ENCODE measurements around the gene RNASE4. TPM values are rescaled to one million over a fixed set of nuclear protein-coding genes. Genes with fewer than 3 reads are reported as not detected.

The RNASE4 gene
- total and polyA plus RNA-seq, 10 of the 15 experiments (the other 5 are each of a cell fraction or from before 2014, with no cell fraction given), result 0.87 to 2.6 (median 1.3) TPM

- TF ChIP-seq JUNB (IDR thresholded peaks at IDR 0.05) (no peak; the same call in 1 of the 2 replicates), HDGF (IDR thresholded peaks at IDR 0.05) (0 out of 2 replicates have a peak, but pooled peaks have one; percentile 5), KDM1A (IDR thresholded peaks at IDR 0.05; ENCODE audit: borderline replicate concordance) (no peak), HDAC2 (IDR thresholded peaks at IDR 0.05) (no peak), CHD4 (IDR thresholded peaks at IDR 0.05) (no peak), CHD2 (IDR thresholded peaks at IDR 0.05; ENCODE audit: borderline replicate concordance, low read depth, low read length) (no peak; the same call in 1 of the 2 replicates), ETV6 (conservative IDR thresholded peaks at IDR 0.05 in 1 of 2, IDR thresholded peaks at IDR 0.05 in 1 of 2; ENCODE audit: borderline replicate concordance in 1 of 2, low read depth in 1 of 2) (no peak), CBFB (IDR thresholded peaks at IDR 0.05; ENCODE audit: low read depth) (no peak), MTA3 (IDR thresholded peaks at IDR 0.05; ENCODE audit: borderline replicate concordance, low read length) (no peak), IRF5 (IDR thresholded peaks at IDR 0.05; ENCODE audit: borderline replicate concordance) (no peak), BRCA1 (IDR thresholded peaks at IDR 0.05; ENCODE audit: low read depth, low read length) (no peak), ZBTB33 (IDR thresholded peaks at IDR 0.05) (no peak), MEF2A (IDR thresholded peaks at IDR 0.05; ENCODE audit: insufficient read depth, low read depth, low read length) (no peak), SMARCA5 (IDR thresholded peaks at IDR 0.05) (no peak)
- TF ChIP-seq, protein P1, sequence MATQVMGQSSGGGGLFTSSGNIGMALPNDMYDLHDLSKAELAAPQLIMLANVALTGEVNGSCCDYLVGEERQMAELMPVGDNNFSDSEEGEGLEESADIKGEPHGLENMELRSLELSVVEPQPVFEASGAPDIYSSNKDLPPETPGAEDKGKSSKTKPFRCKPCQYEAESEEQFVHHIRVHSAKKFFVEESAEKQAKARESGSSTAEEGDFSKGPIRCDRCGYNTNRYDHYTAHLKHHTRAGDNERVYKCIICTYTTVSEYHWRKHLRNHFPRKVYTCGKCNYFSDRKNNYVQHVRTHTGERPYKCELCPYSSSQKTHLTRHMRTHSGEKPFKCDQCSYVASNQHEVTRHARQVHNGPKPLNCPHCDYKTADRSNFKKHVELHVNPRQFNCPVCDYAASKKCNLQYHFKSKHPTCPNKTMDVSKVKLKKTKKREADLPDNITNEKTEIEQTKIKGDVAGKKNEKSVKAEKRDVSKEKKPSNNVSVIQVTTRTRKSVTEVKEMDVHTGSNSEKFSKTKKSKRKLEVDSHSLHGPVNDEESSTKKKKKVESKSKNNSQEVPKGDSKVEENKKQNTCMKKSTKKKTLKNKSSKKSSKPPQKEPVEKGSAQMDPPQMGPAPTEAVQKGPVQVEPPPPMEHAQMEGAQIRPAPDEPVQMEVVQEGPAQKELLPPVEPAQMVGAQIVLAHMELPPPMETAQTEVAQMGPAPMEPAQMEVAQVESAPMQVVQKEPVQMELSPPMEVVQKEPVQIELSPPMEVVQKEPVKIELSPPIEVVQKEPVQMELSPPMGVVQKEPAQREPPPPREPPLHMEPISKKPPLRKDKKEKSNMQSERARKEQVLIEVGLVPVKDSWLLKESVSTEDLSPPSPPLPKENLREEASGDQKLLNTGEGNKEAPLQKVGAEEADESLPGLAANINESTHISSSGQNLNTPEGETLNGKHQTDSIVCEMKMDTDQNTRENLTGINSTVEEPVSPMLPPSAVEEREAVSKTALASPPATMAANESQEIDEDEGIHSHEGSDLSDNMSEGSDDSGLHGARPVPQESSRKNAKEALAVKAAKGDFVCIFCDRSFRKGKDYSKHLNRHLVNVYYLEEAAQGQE (IDR thresholded peaks at IDR 0.05; ENCODE audit: low read depth, low read length), result no peak
- TF ChIP-seq, protein P2, sequence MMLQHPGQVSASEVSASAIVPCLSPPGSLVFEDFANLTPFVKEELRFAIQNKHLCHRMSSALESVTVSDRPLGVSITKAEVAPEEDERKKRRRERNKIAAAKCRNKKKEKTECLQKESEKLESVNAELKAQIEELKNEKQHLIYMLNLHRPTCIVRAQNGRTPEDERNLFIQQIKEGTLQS (IDR thresholded peaks at IDR 0.05; ENCODE audit: borderline replicate concordance, extremely low read depth, low read depth, low read length), result no peak
- TF ChIP-seq, protein P3, sequence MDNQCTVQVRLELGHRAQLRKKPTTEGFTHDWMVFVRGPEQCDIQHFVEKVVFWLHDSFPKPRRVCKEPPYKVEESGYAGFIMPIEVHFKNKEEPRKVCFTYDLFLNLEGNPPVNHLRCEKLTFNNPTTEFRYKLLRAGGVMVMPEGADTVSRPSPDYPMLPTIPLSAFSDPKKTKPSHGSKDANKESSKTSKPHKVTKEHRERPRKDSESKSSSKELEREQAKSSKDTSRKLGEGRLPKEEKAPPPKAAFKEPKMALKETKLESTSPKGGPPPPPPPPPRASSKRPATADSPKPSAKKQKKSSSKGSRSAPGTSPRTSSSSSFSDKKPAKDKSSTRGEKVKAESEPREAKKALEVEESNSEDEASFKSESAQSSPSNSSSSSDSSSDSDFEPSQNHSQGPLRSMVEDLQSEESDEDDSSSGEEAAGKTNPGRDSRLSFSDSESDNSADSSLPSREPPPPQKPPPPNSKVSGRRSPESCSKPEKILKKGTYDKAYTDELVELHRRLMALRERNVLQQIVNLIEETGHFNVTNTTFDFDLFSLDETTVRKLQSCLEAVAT (IDR thresholded peaks at IDR 0.05), result peak; percentile 96
- TF ChIP-seq, protein P4, sequence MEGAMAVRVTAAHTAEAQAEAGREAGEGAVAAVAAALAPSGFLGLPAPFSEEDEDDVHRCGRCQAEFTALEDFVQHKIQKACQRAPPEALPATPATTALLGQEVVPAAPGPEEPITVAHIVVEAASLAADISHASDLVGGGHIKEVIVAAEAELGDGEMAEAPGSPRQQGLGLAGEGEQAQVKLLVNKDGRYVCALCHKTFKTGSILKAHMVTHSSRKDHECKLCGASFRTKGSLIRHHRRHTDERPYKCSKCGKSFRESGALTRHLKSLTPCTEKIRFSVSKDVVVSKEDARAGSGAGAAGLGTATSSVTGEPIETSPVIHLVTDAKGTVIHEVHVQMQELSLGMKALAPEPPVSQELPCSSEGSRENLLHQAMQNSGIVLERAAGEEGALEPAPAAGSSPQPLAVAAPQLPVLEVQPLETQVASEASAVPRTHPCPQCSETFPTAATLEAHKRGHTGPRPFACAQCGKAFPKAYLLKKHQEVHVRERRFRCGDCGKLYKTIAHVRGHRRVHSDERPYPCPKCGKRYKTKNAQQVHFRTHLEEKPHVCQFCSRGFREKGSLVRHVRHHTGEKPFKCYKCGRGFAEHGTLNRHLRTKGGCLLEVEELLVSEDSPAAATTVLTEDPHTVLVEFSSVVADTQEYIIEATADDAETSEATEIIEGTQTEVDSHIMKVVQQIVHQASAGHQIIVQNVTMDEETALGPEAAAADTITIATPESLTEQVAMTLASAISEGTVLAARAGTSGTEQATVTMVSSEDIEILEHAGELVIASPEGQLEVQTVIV (IDR thresholded peaks at IDR 0.05; ENCODE audit: borderline replicate concordance, partially characterized antibody), result no peak
Observed at GRCh38 chr14:20682435-20683124, 1.8 kb upstream of the RNASE4 start (continued).

All from GM12878 (cell line).